Heart left ventricle (tissue), 16 donors: ENCODE measurements around the gene EIF2AK3. TPM values are rescaled to one million over a fixed set of nuclear protein-coding genes. Genes with fewer than 3 reads are reported as not detected.

Source experiments
- ATAC-seq, 4 donors: fragments of 200-7000 bp; cut with Tn5 transposase; one replicate each; pipeline ENCODE4 v1.9.1; 2020 to 2022; ENCODE audit warnings: moderate library complexity in 4 of 4, mild to moderate bottlenecking in 3 of 4, moderate number of reproducible peaks in 1 of 4
- DNase-seq, 5 donors: peaks; one replicate each; pipeline ENCODE4 v3.0.0-alpha.2; 2020
- H3K27ac ChIP-seq, 12 donors: fragments of 200-600 bp; sonication (generic) in 4 of 12; one replicate each; pipeline versions ENCODE4 v1.5.0 to v1.8.0; 2016 to 2022; ENCODE audit warnings: mild to moderate bottlenecking in 2 of 12
- H3K27me3 ChIP-seq, 9 donors: fragments of 200-600 bp; sonication (generic) in 2 of 9; one replicate each; pipeline versions ENCODE4 v1.5.1 to v1.8.0; 2016 to 2022; ENCODE audit warnings: mild to moderate bottlenecking in 3 of 9
- H3K36me3 ChIP-seq, 9 donors: fragments of 200-600 bp; sonication (generic) in 2 of 9; one replicate each; pipeline versions ENCODE4 v1.5.0 to v1.8.0; 2018 to 2022; ENCODE audit warnings: mild to moderate bottlenecking in 2 of 9
- H3K4me1 ChIP-seq, 12 donors: fragments of 200-600 bp; sonication (generic) in 4 of 12; one replicate each; pipeline versions ENCODE4 v1.5.0 to v1.8.0; 2016 to 2022; ENCODE audit warnings: mild to moderate bottlenecking in 3 of 12
- H3K4me3 ChIP-seq, 12 donors: fragments of 200-600 bp; sonication (generic) in 4 of 12; one replicate each; pipeline versions ENCODE4 v1.5.0 to v1.8.0; 2017 to 2022; ENCODE audit warnings: mild to moderate bottlenecking in 9 of 12, moderate library complexity in 4 of 12
- H3K9me3 ChIP-seq, 12 donors: fragments of 200-600 bp; sonication (generic) in 4 of 12; one replicate each; pipeline versions ENCODE4 v1.5.0 to v1.8.0; 2016 to 2022; ENCODE audit warnings: mild to moderate bottlenecking in 1 of 12
- CTCF ChIP-seq, 12 donors: fragments of 200-600 bp; sonication (generic) in 4 of 12; IDR thresholded peaks; one replicate each; pipeline versions ENCODE4 v1.5.0 to v1.8.0; 2018 to 2022; ENCODE audit warnings: antibody characterized with exemption in 12 of 12, mild to moderate bottlenecking in 5 of 12
- POLR2A ChIP-seq, 2 donors: fragments of 450-650 bp; IDR thresholded peaks; one replicate each; pipeline ENCODE4 v1.6.1; 2017; ENCODE audit warnings: antibody characterized with exemption in 2 of 2, mild to moderate bottlenecking in 2 of 2, moderate library complexity in 2 of 2
- WGBS, 4 donors: extraction: QIAGEN DNeasy Blood & Tissue Kit in 2 of 4; methylation state at CpG; one replicate each; pipeline versions ENCODE4 v1.1.5 to v1.1.7; 2013 to 2018; 5-methylcytosine and 5-hydroxymethylcytosine counted together
- intact Hi-C, 10 donors: fragments of 100-400 bp; cut with DNase I; formaldehyde crosslinking; loops; one replicate each; pipeline versions ENCODE4 v1.11.1 to v1.14.2; 2022
- polyA plus RNA-seq, 2 donors: library from polyadenylated mRNA; stranded (reverse); fragments of 200-250 nt; gene quantifications; one replicate each; pipeline ENCODE4 v1.2.3, GENCODE V29; 2013
- total RNA-seq, 9 donors: library from RNA; depleted of rRNA in 2 of 9; stranded (reverse); fragments of >200 nt in 2 of 9; fragmentation: NEBNext Ultra II Directional in 3 of 9; extraction: Animal tissue kit (Norgen Biotek cat#: 25700) in 3 of 9; gene quantifications; one replicate each; pipeline versions ENCODE4 v1.1.0 to v1.2.4, GENCODE V29; 2016 to 2023
- donor health status: ischemic (EF 13 %, LVEDD 7.1; RV severe dilation, severe dysfunction).
- donor health status: healthy with polysubstance abuse.
- donor health status: DM: no; HTN: yes; CAD: no.
- donor health status: DM: no; HTN: no; CAD: no.
- donor health status: ischemic (EF 25% LVEDD 6.9; RV normal size, moderate dysfunction).
- donor health status: ischemic (EF 25% LVEDD 5.7; RV mildly dilated, moderate dysfunction).
- donor health status: healthy.
- donor health status: DM: yes; HTN: yes; CAD: no.
- donor health status: ischemic (EF 35%, LVEDD 5.7; RV mildly dilated, moderate dysfunction).
- donor health status: nonischemic (EF 11% LVEDD 7.7; RV severe dilation, severe dysfunction).
- donor health status: DM: yes; HTN: yes; CAD: no.
- donor health status: PGD.
- donor health status: ischemic (EF 29% LVEDD 5.4; RV normal size, mild dysfunction).
- donor health status: nonischemic (EF 23%, LVEDD 6.1; RV moderate dilation, normal function).

EIF2AK3 gene
- total and polyA plus RNA-seq, 11 donors = 2.7 to 29.9 (median 10.9) TPM

- H3K4me3 ChIP-seq = no peak overlapping the region
- DNase-seq (no peak), ATAC-seq (no peak)
- intact Hi-C loops = loop anchor here in 1 of 10 donors (5.0 kb wide), 1 partner anchor 33 kb away; the partner anchor contains the start of gene EIF2AK3
- no peaks in the 10 kb centered on the region for H3K27me3 ChIP-seq
- no peak for TF ChIP-seq POLR2A (IDR thresholded peaks at IDR 0.05)
- no peak for TF ChIP-seq CTCF (IDR thresholded peaks at IDR 0.05)
- peaks cover 0 to 34% (median 22%) of the 10 kb centered on the region in 12 donors for H3K4me1 ChIP-seq
- peak overlapping the region in 3 of 12 donors; percentile 74 to 87 (median 85) for H3K27ac ChIP-seq
- 82 to 96% (median 89%) methylated on average over 1 of the region's 1 CpG for WGBS, 4 donors
- no peaks in the 10 kb centered on the region for H3K9me3 ChIP-seq
- no peaks in the 10 kb centered on the region for H3K36me3 ChIP-seq
These were observed 33.4 kb upstream of the EIF2AK3 start for GRCh38 chr2:88660622-88661021.

GRCh38 chr2:88659538-88659915 is 32.3 kb upstream of the EIF2AK3 start:
- H3K4me1 ChIP-seq = peaks cover 0 to 34% (median 22%) of the 10 kb centered on the region in 12 donors
- H3K27me3 ChIP-seq = no peaks in the 10 kb centered on the region
- WGBS, 4 donors = 7 to 40% (median 16%) methylated on average over 4 of the region's 4 CpGs
- peak; percentile 75 to 91 (median 84) for ATAC-seq
- peak overlapping the region in 7 of 12 donors; percentile 4 to 37 (median 25) for H3K4me3 ChIP-seq
- TF ChIP-seq CTCF (IDR thresholded peaks at IDR 0.05) (no peak), POLR2A (IDR thresholded peaks at IDR 0.05) (peak in 1 of 2 donors; percentile 28)
- no peaks in the 10 kb centered on the region for H3K36me3 ChIP-seq
- H3K27ac ChIP-seq = peak overlapping the region; percentile 68 to 87 (median 79)
- intact Hi-C loops = loop anchor here in 2 of 10 donors (1.0 to 2.0 kb wide), 3 partner anchors 32 to 59 kb away; partner anchors contain the start of gene EIF2AK3 (in 2 of the 2)
- H3K9me3 ChIP-seq = no peaks in the 10 kb centered on the region
- DNase-seq = peak in 3 of 5 donors; percentile 40 to 63 (median 56)

GRCh38 chr2:88658881-88659537 is 31.7 kb upstream of the EIF2AK3 start:
- H3K27me3 ChIP-seq = no peaks in the 10 kb centered on the region
- H3K4me1 ChIP-seq = peaks cover 0 to 34% (median 22%) of the 10 kb centered on the region in 12 donors
- H3K4me3 ChIP-seq = peak overlapping the region in 7 of 12 donors; percentile 4 to 37 (median 25)
- no peak for TF ChIP-seq CTCF (IDR thresholded peaks at IDR 0.05)
- no peak for TF ChIP-seq POLR2A (IDR thresholded peaks at IDR 0.05)
- H3K36me3 ChIP-seq = no peaks in the 10 kb centered on the region
- peak in 1 of 5 donors; percentile 40 for DNase-seq
- H3K27ac ChIP-seq = peak overlapping the region; percentile 68 to 87 (median 79)
- intact Hi-C loops = loop anchor here in 2 of 10 donors (1.0 to 2.0 kb wide), 3 partner anchors 32 to 58 kb away; partner anchors contain the start of gene EIF2AK3 (in 2 of the 2)
- no peaks in the 10 kb centered on the region for H3K9me3 ChIP-seq
- 36 to 65% (median 52%) methylated on average over 4 of the region's 4 CpGs for WGBS, 4 donors
- peak; percentile 40 to 87 (median 78) for ATAC-seq

GRCh38 chr2:88658326-88658725 is 31.1 kb upstream of the EIF2AK3 start:
- peaks cover 0 to 34% (median 22%) of the 10 kb centered on the region in 12 donors for H3K4me1 ChIP-seq
- no peak for ATAC-seq
- H3K36me3 ChIP-seq = no peaks in the 10 kb centered on the region
- intact Hi-C loops = loop anchor here in 2 of 10 donors (2.0 kb wide), 2 partner anchors 32 to 58 kb away; partner anchors contain the start of gene EIF2AK3 (in 1 of the 2)
- H3K9me3 ChIP-seq = no peaks in the 10 kb centered on the region
- no peak for DNase-seq
- TF ChIP-seq CTCF (IDR thresholded peaks at IDR 0.05) (no peak), POLR2A (IDR thresholded peaks at IDR 0.05) (no peak)
- WGBS, 4 donors = 33 to 39% (median 34%) methylated on average over 3 of the region's 3 CpGs
- H3K4me3 ChIP-seq = no peak overlapping the region
- peak overlapping the region; percentile 68 to 87 (median 79) for H3K27ac ChIP-seq
- H3K27me3 ChIP-seq = no peaks in the 10 kb centered on the region
